OCI-LY7 (cell line): Measurements from ENCODE around the gene DIP2C.

Experiments used
- CTCF ChIP-seq: fragments of 200-600 bp; sonication (generic); conservative IDR thresholded peaks from 2 replicates; pipeline ENCODE4 v1.5.1; 2014; ENCODE audit warnings: mild to moderate bottlenecking, antibody characterized with exemption, low read length, moderate library complexity, mixed read lengths
- EZH2phosphoT487 ChIP-seq: fragments of 200-600 bp; sonication (generic); IDR thresholded peaks from 2 replicates; pipeline ENCODE4 v1.6.1; 2018; ENCODE audit warnings: low read depth, borderline replicate concordance, mild to moderate bottlenecking, mixed run types, antibody characterized with exemption, low read length, moderate library complexity, mixed read lengths

GRCh38 chr10:331186-331585 lies 358.3 kb downstream of the DIP2C start:
- TF ChIP-seq CTCF (no peak), EZH2phosphoT487 (no peak)
